Upper lobe of left lung (tissue), 4 donors: ENCODE data around the gene PAK5.

Experiments used
- CTCF ChIP-seq, 6 experiments: fragments of 450-650 bp in 4 of 6; fragments of 200-600 bp in 2 of 6; sonication (generic) in 2 of 6; IDR thresholded peaks; one replicate each; pipeline ENCODE4 v1.5.1; 2016 to 2019; ENCODE audit warnings: antibody characterized with exemption in 6 of 6
- POLR2AphosphoS5 ChIP-seq, 2 donors: sonication (generic); formaldehyde crosslinking; IDR thresholded peaks; one replicate each; pipeline ENCODE4 v1.5.1; 2017; ENCODE audit warnings: antibody characterized with exemption in 2 of 2

GRCh38 chr20:9663423-9663822 is 175.5 kb downstream of the PAK5 start:
- no peak for TF ChIP-seq CTCF (IDR thresholded peaks at IDR 0.05)
- no peak for TF ChIP-seq POLR2AphosphoS5 (IDR thresholded peaks at IDR 0.05)
